Measurements from ENCODE around the gene HSPB7.

Gene HSPB7

DNA sequence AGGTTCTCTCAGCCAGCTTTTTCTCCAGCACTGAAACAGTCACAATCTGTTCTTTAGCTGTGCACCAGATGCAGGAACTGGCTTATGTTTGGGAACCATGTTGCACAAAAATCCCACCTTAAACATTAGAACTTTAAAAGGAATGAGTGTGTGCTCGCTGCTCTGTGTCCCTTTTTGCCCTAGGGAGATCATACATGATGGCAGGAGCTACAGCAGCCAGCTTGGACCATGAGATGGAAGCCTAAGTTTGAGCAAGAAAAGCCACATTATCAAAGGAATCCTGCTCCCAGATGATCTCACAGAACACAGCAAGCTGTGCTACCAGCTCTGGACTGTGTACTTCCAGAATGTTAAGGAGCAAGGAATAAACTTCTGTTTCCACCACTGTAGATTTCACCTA lies 45.4 kb downstream of the HSPB7 start:
- Histone ChIP-seq H3K27me3 (no peaks in the 10 kb centered on the region), H3K4me2 (no peak overlapping the region), H3K4me3 (no peak overlapping the region), H3K27ac (no peak overlapping the region), H3K9me3 (peaks cover 31% of the 10 kb centered on the region), H3K9ac (no peak overlapping the region), H4K20me1 (peaks cover 53% of the 10 kb centered on the region), H3K4me1 (peaks cover 45% of the 10 kb centered on the region), H3K36me3 (peaks cover 61% of the 10 kb centered on the region)
- TF ChIP-seq Cebpa-rat (IDR thresholded peaks at IDR 0.05), result no peak

DNA sequence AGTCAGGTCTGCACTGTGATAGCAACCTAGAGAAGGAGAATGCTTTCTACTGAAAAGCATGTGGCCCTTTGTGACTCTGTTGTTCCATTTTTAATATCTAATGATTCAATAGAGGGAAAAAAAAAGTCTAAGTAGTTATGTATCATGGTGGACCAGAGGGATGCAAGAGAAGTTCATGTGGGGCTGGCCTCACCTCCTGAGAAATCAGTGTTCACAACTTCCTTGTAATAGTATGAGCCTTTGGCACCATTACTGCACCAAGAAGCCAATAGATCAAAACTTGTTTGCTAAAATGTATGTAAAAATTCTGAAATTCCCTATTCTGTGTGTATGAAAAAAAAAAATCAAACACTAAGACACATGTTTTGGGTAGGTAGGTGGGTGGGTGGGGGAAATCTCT lies 46.9 kb downstream of the HSPB7 start:
- Histone ChIP-seq H3K9ac (no peak overlapping the region), H3K27ac (no peak overlapping the region), H3K4me3 (no peak overlapping the region), H3K36me3 (peaks cover 67% of the 10 kb centered on the region), H3K27me3 (no peaks in the 10 kb centered on the region), H3K4me2 (no peak overlapping the region), H3K9me3 (peaks cover 23% of the 10 kb centered on the region), H3K4me1 (peaks cover 60% of the 10 kb centered on the region), H4K20me1 (peaks cover 67% of the 10 kb centered on the region)
- TF ChIP-seq Cebpa-rat (IDR thresholded peaks at IDR 0.05), result no peak

DNA sequence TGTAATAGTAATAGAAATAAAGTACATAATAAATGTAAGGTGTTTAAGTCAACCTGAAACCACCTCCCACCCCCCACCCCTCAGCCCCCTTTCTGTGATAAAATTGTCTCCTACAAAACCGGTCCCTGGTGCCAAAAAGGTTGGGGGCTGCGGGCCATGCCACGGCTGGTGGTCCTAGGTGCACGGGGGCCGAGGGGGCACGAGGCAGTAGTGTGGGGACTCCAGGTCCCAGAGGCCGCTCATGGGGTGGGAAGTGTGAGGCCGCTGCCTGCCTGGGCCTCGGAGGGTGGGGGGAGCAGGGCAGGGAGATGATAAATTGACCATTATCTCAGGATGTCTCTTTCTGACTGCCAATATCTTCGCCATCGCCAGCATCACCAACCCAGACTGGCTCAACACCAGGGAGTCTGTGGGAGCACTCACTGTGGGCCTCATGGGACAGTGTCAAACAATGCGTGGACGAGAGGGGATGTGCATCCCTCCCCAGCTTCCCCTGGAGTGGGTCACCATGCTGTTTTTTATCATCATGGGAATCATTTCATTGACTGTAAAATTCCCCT lies 48.4 kb downstream of the HSPB7 start:
- Histone ChIP-seq H3K4me3 (no peak overlapping the region), H3K27ac (no peak overlapping the region), H4K20me1 (peaks cover 68% of the 10 kb centered on the region)

DNA sequence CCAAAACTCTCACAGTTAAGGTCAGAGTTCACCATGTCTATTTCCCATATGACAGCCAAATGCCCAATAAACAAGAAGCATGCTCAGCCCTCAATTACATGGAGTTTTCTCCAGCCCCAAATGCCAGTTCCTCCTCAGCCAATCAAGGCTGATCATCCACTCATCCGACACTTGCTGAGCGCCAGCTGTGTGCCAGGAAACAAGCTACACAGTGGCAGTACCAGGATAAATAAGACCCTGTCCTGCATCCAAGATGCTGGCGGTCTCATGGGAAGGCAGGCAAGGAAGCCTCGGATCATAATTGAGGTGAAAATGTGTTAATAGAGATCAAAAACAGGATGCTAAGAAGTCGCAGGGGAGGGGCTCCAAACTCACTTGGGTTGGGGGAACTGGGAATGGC lies 49.7 kb downstream of the HSPB7 start:
- Histone ChIP-seq H3K36me3 (peaks cover 59% of the 10 kb centered on the region), H3K4me3 (no peak overlapping the region), H3K4me1 (peaks cover 68% of the 10 kb centered on the region), H3K9me3 (peaks cover 23% of the 10 kb centered on the region), H3K4me2 (peak overlapping the region; percentile 86), H3K27me3 (no peaks in the 10 kb centered on the region), H3K27ac (peak overlapping the region; percentile 1; the same call in 1 of the 2 replicates), H4K20me1 (peaks cover 68% of the 10 kb centered on the region), H3K9ac (no peak overlapping the region)
- no peak for TF ChIP-seq Cebpa-rat (IDR thresholded peaks at IDR 0.05)

More for the DNA sequence above, 48.4 kb downstream of the HSPB7 start:
- Histone ChIP-seq H3K9me3 (peaks cover 23% of the 10 kb centered on the region), H3K4me1 (peaks cover 68% of the 10 kb centered on the region), H3K36me3 (peaks cover 67% of the 10 kb centered on the region), H3K9ac (no peak overlapping the region), H3K4me2 (no peak overlapping the region), H3K27me3 (no peaks in the 10 kb centered on the region)
- TF ChIP-seq Cebpa-rat (IDR thresholded peaks at IDR 0.05), result no peak

DNA sequence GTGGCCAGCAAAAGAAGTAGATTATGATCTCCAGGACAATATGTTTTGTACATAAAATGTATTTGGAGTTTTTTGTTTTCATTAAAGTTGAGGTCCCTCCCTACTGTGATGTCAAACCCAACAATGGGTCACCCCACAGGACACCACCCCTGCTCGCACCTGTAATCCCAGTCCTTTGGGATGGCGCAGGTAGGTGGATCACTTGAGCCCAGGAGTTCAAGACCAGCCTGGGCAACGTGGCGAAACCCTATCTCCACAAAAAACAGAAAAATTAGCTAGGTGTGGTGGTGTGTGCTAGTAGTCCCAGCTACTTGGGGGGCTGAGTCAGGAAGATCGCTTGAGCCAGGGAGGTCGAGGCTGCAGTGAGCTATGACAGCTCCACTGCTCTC lies 50.9 kb downstream of the HSPB7 start:
- Histone ChIP-seq H3K4me3 (0 out of 2 replicates have a peak overlapping the region, but pooled peaks have one; percentile 27), H3K36me3 (peaks cover 47% of the 10 kb centered on the region)

DNA sequence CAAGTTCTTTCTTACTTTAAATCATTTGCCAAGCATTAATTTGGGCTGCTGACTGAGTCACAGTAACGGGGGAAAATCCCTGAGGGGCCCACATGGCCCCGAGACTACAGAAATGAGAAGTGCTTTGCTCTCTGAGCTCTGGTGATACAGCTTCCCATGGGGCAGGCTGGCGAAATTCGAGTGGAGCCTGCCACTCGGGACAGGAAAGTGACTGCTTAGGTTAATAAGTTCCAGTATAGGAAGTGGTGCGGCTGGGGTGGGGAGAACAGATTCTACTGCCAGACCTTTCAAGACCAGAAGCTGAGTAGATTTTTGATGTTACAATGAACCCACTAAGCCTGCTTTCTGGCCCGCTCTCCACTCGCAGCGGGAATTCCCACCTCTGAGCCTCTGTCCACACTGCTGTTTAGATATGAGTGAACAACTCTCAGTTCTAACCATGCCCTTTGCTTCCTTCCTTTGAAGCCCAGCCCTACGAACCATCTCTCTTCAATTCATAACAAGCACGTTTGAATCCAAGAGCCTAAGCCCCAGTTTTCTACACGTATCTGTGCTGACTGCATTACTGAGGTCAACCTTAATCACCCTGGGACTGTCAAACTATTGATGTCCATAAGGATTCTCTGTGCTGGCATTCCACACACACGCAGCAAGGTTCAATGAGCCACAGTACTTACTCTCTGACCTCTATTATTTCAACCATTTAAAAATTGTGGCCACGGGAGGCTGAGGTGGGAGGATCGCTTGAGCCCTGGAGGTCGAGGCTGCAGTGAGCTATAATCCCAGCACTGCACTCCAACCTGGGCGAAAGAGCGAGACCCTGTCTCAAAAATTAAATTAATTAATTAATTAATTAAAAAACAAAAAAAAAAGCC lies 51.5 kb downstream of the HSPB7 start:
- Histone ChIP-seq H4K20me1 (peaks cover 71% of the 10 kb centered on the region), H3K36me3 (peaks cover 48% of the 10 kb centered on the region), H3K9ac (peak overlapping the region; percentile 64), H3K27me3 (no peaks in the 10 kb centered on the region), H3K27ac (peak overlapping the region; percentile 75), H3K4me3 (peak overlapping the region; percentile 27), H3K4me1 (peaks cover 77% of the 10 kb centered on the region), H3K9me3 (peaks cover 19% of the 10 kb centered on the region), H3K4me2 (peak overlapping the region; percentile 86)
- TF ChIP-seq Cebpa-rat (IDR thresholded peaks at IDR 0.05), result no peak

More for the DNA sequence above, 50.9 kb downstream of the HSPB7 start:
- Histone ChIP-seq H3K9me3 (peaks cover 19% of the 10 kb centered on the region), H3K4me2 (peak overlapping the region; percentile 86), H3K4me1 (peaks cover 74% of the 10 kb centered on the region), H4K20me1 (peaks cover 69% of the 10 kb centered on the region), H3K27me3 (no peaks in the 10 kb centered on the region), H3K9ac (peak overlapping the region; percentile 64; the same call in 1 of the 2 replicates), H3K27ac (peak overlapping the region; percentile 37)
- TF ChIP-seq Cebpa-rat (IDR thresholded peaks at IDR 0.05), result no peak

DNA sequence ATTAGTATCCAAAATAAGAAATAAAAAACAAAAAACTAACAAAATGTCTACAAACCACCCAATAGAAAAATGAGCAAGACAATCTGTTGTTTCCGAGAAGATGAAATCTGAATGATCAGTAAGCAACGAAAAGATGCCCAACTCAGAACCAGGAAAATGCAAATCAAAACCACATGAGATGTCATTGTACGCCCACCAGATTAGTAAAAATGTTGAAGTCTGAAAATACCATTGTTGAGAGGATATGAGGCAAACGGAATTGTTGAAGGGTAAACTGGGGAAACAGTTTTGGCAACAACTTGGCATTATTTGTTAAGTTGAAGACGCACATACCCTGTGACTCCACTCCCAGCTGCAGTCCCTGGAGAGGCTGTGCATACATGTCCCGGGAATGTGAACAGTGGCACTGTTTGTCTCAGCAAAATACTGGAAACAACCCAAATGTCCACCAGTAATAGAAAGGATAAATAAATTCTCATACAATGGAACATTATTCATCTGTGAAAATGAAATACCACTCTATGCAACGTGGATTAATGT lies 52.5 kb downstream of the HSPB7 start:
- no peak for TF ChIP-seq Cebpa-rat (IDR thresholded peaks at IDR 0.05)
- Histone ChIP-seq H3K9ac (no peak overlapping the region; the same call in 1 of the 2 replicates), H3K36me3 (peaks cover 41% of the 10 kb centered on the region), H3K27me3 (no peaks in the 10 kb centered on the region), H3K27ac (peak overlapping the region; percentile 75), H4K20me1 (peaks cover 81% of the 10 kb centered on the region), H3K4me2 (peak overlapping the region; percentile 86), H3K9me3 (peaks cover 18% of the 10 kb centered on the region), H3K4me3 (peak overlapping the region; percentile 27; the same call in 1 of the 2 replicates), H3K4me1 (peaks cover 87% of the 10 kb centered on the region)
